Erythroblast (primary cell): ENCODE measurements around the gene SAMD4A.

ENCODE experiments used
- DNase-seq, 2 experiments: peaks; one replicate each; lab custom pipeline; 2025; lab: John Stamatoyannopoulos, UW
- GATA1 ChIP-seq: IDR thresholded peaks from 2 replicates; pipeline ENCODE4 v1.6.1; 2011; ENCODE audit warnings: low read depth, mild to moderate bottlenecking, control low read depth, low read length, moderate library complexity
- POLR2A ChIP-seq: IDR thresholded peaks from 2 replicates; pipeline ENCODE4 v1.6.1; 2011; ENCODE audit warnings: mild to moderate bottlenecking, low read length

The SAMD4A gene

DNA sequence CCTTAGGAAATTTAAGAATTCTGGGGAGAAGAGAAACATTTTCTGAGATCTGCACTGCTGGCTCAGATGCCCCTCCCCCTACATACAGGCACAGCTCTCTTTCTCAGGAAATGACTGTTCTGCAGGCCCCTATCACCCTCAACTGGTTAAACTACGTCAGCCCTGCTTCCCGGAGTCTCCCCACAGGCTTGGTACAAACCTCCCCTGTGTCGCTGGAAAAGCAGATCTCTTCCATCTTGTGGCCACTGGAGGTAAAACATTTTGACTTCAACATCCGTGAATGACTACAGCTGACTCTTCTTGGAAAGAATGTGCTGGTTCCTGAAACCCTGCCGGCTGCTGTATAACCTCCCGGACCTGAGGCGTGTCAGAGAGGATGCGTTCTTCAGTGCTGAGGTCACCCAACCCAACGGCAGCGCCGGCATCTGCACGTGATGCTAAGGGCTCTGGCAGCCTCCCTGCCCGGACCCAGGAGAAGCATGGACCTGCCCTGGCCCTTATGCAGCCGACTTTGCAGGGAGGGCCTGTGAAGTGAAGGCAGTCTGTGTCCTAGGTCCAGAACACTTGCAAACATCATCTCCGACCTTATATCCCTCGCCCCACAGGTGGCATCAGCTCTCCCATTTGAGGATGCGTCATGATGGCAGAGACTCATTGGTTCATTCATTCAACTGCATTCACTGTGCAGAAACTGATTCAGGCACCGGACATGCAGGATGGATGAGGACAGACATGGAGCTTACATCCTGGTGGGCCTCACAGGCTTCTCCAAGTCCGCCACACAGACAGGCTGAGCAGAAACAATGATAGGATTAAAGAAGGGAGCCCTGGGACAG is 206.5 kb downstream of the SAMD4A start:
- DNase-seq = peak; percentile 78 to 83
- TF ChIP-seq POLR2A (peak; percentile 32), GATA1 (no peak)

DNA sequence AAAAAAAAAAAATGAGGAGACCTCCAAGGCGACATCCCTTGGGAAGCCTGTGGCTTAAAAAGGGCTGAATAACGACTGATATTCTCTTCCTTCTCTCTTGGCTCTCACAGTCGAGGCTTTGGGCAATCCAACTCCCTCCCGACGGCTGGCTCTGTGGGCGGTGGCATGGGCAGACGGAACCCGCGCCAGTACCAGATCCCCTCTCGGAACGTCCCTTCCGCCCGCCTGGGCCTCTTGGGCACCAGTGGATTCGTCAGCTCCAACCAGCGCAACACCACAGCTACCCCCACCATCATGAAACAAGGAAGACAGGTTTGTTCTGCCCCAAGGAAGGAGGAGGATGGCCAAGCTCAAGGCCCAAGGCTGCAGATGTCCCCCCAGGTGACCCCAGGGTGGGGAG is 207.9 kb downstream of the SAMD4A start:
- TF ChIP-seq GATA1 (no peak), POLR2A (no peak)
- DNase-seq = no peak

DNA sequence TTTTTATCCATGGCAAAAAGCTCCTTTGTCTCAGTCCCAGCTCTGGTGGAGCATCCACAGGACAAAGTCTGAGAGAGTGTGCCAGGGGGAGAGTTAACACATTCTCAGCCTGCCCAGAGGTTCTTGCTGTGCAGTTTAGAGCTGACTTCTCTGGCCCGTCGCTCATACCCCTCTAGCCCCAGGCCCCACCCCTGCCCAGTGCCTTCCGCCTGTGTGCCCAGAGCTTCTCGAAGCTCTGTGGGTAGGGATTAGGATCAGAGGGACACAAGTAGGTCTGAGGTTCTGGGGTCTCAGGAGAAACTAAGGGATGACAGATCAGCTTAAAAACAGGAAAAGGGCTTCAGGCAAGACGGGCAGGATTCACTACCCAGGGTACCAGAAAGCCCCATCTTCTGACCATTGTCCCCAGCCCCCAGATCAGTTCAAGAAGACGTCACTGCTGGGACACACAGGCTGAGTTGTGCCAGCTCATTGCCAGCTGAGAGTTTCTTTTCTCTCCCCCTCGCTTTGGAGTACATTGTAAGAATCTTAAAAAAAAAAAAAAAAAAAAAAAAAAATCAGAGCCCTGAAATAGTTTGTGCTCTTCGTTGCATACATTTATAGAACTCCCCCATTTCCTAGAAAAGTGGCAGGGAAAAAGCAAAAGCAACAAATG is 208.7 kb downstream of the SAMD4A start:
- TF ChIP-seq POLR2A = no peak
- no peak for TF ChIP-seq GATA1
- no peak for DNase-seq

DNA sequence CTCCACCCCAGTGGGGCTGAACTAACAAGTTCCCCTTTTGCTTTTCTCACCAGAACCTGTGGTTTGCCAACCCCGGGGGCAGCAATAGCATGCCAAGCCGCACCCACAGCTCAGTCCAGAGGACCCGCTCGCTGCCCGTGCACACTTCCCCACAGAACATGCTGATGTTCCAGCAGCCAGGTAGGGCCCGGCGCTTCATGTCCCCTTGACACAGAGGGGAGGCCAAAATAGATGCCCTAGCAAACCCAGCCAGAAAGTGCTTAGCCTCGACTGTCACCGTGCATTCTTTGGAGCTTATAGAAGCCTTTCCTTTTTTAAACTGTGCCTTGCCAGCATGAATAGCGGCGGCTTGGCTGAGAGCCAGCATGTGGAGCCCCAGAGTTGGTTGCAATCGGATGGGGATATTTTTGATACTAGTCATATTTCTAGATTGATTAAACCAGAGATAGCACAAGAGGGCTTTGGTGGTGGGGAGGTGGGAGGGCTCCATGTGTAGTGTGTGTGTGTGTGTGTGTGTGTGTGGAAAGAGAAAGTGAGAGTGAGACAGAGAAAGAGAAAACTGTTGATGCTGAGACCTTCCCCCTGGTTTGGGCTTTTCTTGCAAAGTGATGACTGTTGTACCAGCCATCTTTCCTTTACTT is 209.6 kb downstream of the SAMD4A start:
- no peak for DNase-seq
- no peak for TF ChIP-seq GATA1
- TF ChIP-seq POLR2A = no peak

DNA sequence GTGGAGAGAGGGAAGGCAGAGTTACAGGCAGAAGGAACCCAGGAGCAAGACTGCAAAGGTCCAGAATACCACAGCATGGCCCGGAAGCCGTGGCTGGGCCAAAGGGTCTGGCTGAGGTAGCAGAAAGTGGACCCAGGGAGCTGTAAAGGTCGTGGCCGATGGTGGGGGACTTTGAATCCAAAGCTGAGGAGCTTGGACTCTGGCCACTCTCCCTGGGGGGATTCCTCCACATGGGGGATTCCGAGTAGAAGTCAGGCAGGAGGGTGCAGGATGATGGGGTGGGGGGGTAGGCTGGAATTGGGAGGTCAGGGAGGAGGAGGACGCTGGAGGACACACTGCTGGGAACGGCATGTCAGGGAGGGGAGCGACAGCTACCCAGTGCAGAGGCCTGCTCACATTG is 210.5 kb downstream of the SAMD4A start:
- TF ChIP-seq GATA1 = no peak
- TF ChIP-seq POLR2A = no peak
- no peak for DNase-seq

DNA sequence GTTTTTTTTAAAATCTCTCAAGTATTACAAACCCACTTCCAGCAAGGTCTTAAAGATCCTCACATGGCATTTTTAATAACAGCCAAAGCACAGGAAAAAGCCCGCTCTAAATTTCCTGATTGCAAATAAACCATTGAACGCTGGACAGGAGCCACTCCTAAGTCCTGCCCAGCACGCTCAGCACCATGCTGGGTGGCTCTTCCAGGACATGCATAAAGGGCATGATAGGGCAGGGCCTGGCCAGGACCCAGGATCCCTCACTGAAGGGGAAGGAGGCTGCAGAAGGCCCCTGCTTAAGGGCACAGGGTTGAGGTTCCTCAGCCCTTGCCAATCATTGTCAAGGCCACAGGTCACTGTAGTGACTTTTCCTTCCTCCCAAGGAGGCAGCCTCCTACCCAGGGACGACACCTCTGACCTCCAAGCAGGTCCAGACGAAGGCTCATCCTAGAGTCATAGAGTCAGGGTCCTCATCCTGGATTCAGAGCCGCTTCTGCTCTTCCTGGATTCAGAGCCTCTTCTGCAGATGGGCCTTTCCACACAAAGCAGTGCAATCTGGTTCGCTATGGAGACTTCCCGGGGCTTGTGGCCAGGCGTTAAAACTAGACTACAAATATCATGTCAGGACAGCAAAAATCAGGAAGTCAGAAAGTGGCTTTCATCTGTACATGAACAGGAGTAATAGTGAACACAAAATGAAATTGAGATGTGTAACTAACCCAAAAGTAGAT is 211.9 kb downstream of the SAMD4A start:
- no peak for DNase-seq

DNA sequence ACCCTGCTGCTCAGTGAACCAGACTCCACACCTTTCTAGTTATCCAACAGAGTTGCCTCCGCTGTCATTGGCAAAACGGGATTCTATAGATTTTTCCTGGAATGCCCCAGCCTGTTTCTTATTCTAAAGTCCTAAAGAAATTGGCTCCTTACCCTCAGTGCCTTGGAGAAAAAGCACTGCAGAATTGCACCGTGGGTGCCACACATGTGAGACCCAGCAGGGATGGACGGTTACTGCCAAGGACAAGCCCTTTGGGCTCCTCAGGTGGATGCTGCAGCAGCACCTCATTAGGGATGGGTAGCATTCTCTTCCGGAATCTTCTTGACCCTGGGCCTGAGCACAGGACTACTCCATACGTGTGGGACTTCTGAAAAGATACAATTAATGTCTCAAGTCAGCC is 214.2 kb downstream of the SAMD4A start:
- TF ChIP-seq POLR2A (no peak), GATA1 (no peak)
- DNase-seq = no peak

More for the DNA sequence above, 211.9 kb downstream of the SAMD4A start:
- TF ChIP-seq GATA1 = no peak
- TF ChIP-seq POLR2A = no peak

DNA sequence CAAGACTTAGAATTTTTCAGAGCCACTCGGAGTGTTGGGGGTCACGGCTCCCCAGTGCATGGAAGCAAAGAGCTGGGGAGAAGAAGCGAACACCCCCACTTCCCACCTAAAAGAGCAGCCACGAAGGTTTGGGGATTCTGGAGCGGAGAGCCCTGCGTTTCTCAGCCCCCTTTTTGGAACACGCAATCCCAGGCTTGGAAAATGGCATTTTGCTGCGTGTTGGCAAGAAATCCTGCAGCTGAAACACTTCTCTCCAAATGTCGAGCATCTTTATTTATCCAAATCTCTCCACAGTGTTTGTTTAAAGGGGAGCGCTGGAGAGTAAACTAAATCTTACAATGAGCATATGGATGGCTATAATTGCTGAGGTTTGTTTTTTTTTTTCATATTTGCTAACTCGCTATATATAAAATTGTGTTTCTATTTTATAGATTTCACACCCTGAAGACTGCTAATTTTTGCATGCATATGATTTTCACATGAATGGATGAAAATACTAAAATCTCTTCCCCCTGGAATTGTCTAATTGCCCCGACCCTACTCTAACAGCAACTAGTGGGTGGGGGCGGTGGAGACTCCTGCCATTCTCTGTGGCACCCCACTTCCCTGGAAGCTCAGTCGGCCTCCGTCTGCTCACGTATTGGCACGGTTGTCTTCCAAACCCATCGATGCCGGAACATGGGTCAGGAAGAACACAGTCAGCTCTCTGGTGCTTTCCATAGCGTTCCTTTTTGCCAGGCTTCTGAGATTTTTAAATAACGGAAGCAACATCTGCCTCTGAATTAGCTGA is 215.2 kb downstream of the SAMD4A start:
- TF ChIP-seq GATA1 (no peak), POLR2A (no peak)
- no peak for DNase-seq

DNA sequence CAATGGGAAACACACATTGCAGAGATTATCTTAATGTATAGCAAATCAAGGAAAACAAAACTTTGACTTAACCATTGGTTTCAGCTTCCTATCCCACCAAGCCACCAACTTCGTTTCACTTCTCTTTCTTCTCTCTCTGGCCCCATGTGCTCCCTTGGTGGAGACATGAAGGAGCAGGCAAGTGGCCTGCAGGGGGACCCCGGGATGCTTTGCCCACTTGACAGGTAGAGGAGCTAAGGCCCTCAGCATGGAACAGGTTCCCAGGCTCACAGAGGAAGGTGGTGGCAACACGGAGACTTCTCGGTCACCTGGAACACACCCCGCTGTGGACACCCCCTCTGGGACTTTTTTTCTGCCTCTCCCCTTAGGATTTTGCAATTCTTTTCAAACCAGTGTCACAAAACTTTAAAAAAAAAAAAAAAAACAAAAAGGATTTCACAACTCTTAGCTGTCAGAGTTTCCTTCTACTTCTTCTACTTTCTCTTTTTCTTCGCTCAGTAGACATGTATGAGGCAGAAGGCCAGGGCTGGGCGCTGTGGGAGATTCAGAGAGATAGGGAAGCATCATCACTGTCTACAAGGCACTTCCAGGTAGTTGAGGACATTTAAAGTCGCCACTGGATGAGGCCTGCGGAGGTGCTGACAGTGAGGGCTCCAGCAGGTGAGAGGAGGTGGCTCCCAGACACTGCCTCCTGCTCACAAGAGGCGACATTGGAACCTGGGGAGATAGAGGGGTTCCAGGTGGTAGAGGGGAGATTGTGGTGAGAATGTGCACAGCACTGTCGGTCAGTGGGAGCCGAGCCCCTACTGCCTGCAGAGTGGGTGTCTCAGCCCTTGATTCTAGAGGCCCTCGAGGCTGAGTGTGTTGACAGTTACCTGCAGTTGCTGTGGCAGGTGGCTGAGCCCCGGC is 216.1 kb downstream of the SAMD4A start:
- TF ChIP-seq POLR2A = no peak
- TF ChIP-seq GATA1 = no peak
- no peak for DNase-seq

DNA sequence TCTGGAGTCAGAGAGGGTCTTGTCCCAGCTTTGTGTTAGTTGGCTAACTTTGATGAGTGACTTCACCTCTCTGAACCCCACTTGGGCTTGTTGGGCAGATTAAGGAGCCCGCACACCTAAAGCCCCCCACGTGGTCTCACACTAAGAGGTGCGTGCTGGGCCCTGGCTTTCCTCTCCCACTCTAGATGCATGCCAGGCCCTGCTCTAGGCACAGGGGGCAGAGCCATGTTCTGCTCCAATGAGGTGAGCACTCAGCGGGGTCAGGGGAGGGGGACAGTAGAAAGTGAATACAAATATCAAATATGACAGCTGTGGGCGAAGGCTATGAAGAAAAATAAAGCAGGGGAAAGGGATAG is 216.7 kb downstream of the SAMD4A start:
- TF ChIP-seq GATA1 (no peak), POLR2A (no peak)
- DNase-seq = no peak

DNA sequence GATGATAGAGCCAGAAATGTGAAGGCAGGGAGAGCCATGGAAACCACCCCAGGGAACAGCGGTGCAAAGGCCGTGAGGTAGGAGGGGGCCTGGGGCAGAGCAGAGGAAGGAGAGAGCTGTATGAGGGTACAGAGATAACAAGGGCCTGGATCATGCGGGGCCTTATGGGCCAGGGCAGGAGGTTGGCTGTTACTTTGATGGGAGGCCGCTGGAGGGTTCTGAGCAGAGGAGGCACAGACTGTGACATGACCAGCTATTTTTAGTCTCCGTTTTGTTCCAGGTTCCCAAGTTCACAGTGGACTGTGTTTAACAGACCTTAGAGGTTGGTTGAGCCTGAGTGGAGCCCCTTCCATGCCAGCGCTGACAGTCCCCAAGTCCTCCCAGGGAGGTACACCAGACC is 217.1 kb downstream of the SAMD4A start:
- DNase-seq = no peak
- TF ChIP-seq GATA1 (no peak), POLR2A (no peak)

DNA sequence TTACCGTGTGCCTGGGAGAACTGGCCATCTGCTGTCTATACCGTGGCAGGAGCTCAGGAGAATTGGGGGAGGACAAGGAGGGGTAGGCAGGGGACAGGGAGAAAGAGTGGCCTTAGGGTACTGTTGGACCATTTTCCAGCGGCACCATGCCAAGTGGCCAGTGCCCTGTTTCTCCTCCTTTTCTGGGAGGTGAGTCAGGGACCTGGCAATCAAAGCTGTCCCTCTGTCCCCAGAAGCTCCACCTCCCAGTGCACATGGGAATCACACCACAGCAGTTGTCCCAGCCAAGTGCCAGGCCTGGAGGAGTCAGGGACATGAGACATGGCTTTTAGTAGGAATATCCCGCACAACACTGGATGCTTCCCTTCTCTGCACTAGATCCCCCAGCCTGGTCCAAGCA is 217.7 kb downstream of the SAMD4A start:
- TF ChIP-seq POLR2A (no peak), GATA1 (no peak)
- no peak for DNase-seq

DNA sequence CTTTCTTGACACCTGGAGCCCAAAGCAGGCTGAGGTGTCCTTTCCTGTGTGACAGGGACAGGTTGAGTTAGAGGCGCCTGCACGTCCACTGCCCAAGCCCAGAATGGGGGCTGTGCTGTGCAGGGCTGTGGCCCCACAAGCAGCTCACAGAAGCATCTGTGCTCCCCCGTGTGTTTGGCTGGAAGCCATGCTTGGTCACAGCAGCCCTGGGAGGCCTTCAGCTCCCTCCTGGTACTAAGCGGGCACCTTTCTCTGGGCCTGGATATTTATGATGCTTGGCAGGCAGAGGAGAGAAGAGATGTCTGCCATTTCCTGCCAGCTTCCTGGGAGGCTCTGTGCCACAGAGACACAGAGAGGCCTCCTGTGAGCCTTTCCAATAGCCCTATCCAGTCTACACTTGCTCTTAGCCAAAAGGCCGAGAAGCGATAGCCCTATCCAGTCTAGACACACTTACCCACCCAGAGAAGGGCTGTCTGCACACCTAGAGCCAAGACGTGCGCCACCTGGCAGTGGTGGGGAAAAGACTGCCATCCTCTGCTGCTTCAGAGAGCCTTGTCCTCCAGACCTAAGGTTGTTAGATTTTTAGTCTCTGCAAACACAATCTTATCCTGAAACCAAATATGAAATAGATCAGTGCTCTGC is 218.3 kb downstream of the SAMD4A start:
- no peak for DNase-seq
- TF ChIP-seq POLR2A = no peak
- TF ChIP-seq GATA1 = no peak
